GM12872 (cell line): ENCODE results near the gene PARD3.

Experiments used
- CTCF ChIP-seq: IDR thresholded peaks from 3 replicates; pipeline ENCODE4 v1.5.1; 2011; ENCODE audit warnings: low read depth, mild to moderate bottlenecking, low read length, moderate library complexity; ENCODE audit not compliant: insufficient read depth

Gene PARD3

GRCh38 chr10:34075254-34075926 is 739.7 kb downstream of the PARD3 start:
- TF ChIP-seq CTCF, result no peak

- no peak for TF ChIP-seq CTCF
Observed at GRCh38 chr10:34074051-34074450, 741.0 kb downstream of the PARD3 start.

- TF ChIP-seq CTCF, result no peak
Observed at GRCh38 chr10:34063592-34063991, 751.5 kb downstream of the PARD3 start.

- TF ChIP-seq CTCF, result no peak
Observed at GRCh38 chr10:34061841-34062240, 753.3 kb downstream of the PARD3 start.
